Activated B cell treated with CpG ODN at 0.5 μM for 24 hours (primary cell): ENCODE results near the gene PCSK5. TPM values are rescaled to one million over a fixed set of nuclear protein-coding genes. Genes with fewer than 3 reads are reported as not detected.

Experiments used
- ATAC-seq: fragments of 200-7000 bp; cut with Tn5 transposase; one replicate; pipeline ENCODE4 v1.10.0; 2021; ENCODE audit warnings: low read depth, mild to moderate bottlenecking, moderate library complexity
- CTCF ChIA-PET: fragments of 350-600 bp; sonication (Branson Sonifier 250); formaldehyde crosslinking; loops from one replicate; lab custom pipeline; 2021; ENCODE audit warnings: antibody characterized with exemption; lab: Charles Lee
- POLR2A ChIA-PET: fragments of 350-600 bp; sonication (Branson Sonifier 250); formaldehyde crosslinking; loops from one replicate; lab custom pipeline; 2021; ENCODE audit warnings: antibody characterized with exemption; lab: Charles Lee
- DNase-seq: peaks from one replicate; pipeline ENCODE4 v3.0.0; 2022
- H3K27ac Mint-ChIP-seq: one replicate; pipeline ENCODE4 v1.8.0; 2020; ENCODE audit warnings: mixed read lengths
- H3K27me3 Mint-ChIP-seq: one replicate; pipeline ENCODE4 v1.8.0; 2021; ENCODE audit warnings: mixed read lengths
- H3K36me3 Mint-ChIP-seq: one replicate; pipeline ENCODE4 v1.8.0; 2021; ENCODE audit warnings: low read depth, mixed read lengths
- H3K4me1 Mint-ChIP-seq: one replicate; pipeline ENCODE4 v1.8.0; 2021; ENCODE audit warnings: mixed read lengths
- H3K4me3 Mint-ChIP-seq: one replicate; pipeline ENCODE4 v1.8.0; 2020; ENCODE audit warnings: mild to moderate bottlenecking, mixed read lengths
- H3K9me3 Mint-ChIP-seq: one replicate; pipeline ENCODE4 v1.8.0; 2020; ENCODE audit warnings: mixed read lengths
- CTCF ChIP-seq: fragments of 200-600 bp; IDR thresholded peaks from one replicate; pipeline ENCODE4 v1.8.0; 2022; ENCODE audit warnings: antibody characterized with exemption, mild to moderate bottlenecking
- intact Hi-C: fragments of 100-400 bp; cut with micrococcal nuclease; formaldehyde crosslinking; loops from one replicate; pipeline ENCODE4 v1.15.1; 2024
- total RNA-seq: library from RNA; stranded (reverse); gene quantifications from 2 replicates; pipeline ENCODE4 v1.2.3, GENCODE V29; 2022

The PCSK5 gene
- total RNA-seq, 1 donor from 2014 or later = not detected

DNA sequence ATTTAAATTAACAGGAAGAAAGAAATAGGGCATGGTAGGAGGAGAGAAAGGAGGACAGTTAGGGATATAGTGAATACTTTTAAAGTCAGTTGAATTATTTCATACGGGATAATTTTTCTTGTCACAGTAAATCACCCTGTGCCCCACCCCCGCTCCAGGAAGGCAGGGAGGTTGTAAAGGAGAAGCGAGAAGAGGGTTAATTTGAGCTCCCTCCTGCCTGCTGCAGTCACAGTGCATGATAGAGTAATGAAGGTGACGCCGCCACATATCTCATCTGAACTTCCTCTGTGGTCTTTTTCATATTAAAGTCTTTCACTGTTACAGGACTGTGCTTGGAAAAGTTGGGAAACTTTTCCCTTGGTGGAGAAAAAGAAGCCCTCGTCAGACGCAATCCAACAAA, 896 bp upstream of the PCSK5 start:
- DNase-seq (no peak), ATAC-seq (no peak)
- no peak for TF ChIP-seq CTCF
- Mint-ChIP-seq H3K4me3 (peak overlapping the region; percentile 71), H3K9me3 (no peaks in the 10 kb centered on the region), H3K36me3 (no peaks in the 10 kb centered on the region), H3K27ac (no peak overlapping the region), H3K4me1 (peaks cover 22% of the 10 kb centered on the region), H3K27me3 (peaks cover 55% of the 10 kb centered on the region)
- POLR2A ChIA-PET = no interaction called here
- intact Hi-C loops = no loop called here
- CTCF ChIA-PET = no interaction called here

DNA sequence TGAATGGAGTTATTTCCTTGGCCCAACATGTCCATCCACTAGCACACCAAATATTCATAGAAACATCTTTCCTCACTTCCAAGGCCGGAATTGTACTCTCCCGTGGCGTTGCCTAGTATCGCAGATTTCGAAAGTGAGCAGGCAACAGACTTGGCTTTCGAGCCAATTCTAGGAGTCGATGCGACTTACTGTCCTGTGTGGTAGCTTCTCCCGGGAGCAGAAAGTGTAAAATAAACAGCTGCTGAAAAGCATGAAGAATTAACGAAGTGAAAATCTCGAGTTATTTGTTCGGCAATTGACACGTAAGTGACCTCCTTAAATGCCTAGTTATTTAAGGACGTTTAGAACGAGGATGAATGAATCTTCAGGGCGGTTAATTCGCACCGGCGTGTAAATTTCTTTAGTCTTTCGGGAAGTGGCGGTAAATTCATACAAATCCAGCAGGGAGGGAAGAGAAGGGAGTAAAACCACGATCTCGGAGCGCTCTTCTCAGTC, 449 bp upstream of the PCSK5 start:
- peaks cover 56% of the 10 kb centered on the region for H3K27me3 Mint-ChIP-seq
- CTCF ChIA-PET = no interaction called here
- H3K9me3 Mint-ChIP-seq = no peaks in the 10 kb centered on the region
- DNase-seq (no peak), ATAC-seq (no peak)
- H3K4me1 Mint-ChIP-seq = peaks cover 22% of the 10 kb centered on the region
- H3K4me3 Mint-ChIP-seq = peak overlapping the region; percentile 71
- no peak overlapping the region for H3K27ac Mint-ChIP-seq
- intact Hi-C loops = no loop called here
- no peaks in the 10 kb centered on the region for H3K36me3 Mint-ChIP-seq
- no peak for TF ChIP-seq CTCF
- POLR2A ChIA-PET = no interaction called here

DNA sequence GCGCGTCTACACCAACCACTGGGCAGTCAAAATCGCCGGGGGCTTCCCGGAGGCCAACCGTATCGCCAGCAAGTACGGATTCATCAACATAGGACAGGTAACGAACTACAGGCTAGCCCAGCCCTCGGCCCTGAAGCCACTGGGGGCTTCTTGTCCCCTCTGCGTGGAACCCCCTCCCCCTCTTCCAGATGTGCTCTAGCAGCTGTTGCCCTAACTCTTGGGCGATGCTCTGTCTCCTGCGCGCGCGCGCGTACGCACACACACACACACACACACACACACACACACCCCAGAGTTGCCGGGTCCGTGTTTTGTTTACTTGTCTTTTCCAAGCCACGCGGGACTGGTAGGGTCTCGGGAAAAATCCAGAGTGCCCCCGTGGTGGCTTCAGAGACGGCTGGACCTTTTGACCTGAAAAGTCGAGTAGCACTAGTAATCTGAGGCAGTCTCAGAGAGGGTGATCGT, 836 bp downstream of the PCSK5 start:
- Mint-ChIP-seq H3K9me3 (no peaks in the 10 kb centered on the region), H3K27ac (no peak overlapping the region), H3K4me1 (peaks cover 22% of the 10 kb centered on the region), H3K4me3 (peak overlapping the region; percentile 24), H3K36me3 (no peaks in the 10 kb centered on the region), H3K27me3 (peaks cover 55% of the 10 kb centered on the region)
- intact Hi-C loops = no loop called here
- ATAC-seq (no peak), DNase-seq (no peak)
- POLR2A ChIA-PET = no interaction called here
- no peak for TF ChIP-seq CTCF
- CTCF ChIA-PET = no interaction called here

DNA sequence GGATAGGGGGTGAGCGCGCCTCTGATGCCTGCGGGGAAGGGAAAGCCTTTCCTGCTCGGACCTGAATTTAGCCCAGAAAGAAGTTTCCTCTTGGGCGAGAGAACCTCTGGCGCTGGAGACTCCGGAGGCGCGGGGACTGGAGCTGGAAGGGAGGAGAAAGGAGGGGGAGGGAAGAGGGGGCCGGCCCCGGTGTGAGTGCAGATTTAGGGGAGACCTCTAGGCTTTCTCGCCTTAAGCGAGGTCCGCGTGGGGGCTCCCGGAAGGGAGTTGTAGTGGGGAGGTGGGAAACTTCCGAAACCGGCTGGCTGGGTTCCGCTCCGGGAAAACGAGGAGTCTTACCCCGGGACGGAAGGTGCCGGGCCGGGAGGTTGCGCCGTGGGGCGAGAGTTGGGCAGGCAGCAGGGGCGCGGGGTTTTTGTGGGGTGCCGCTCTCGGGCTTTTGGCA, 1.3 kb downstream of the PCSK5 start:
- no peaks in the 10 kb centered on the region for H3K36me3 Mint-ChIP-seq
- intact Hi-C loops = no loop called here
- ATAC-seq = no peak
- no peak for TF ChIP-seq CTCF
- peaks cover 55% of the 10 kb centered on the region for H3K27me3 Mint-ChIP-seq
- POLR2A ChIA-PET = no interaction called here
- no peak for DNase-seq
- H3K4me1 Mint-ChIP-seq = peaks cover 22% of the 10 kb centered on the region
- no peaks in the 10 kb centered on the region for H3K9me3 Mint-ChIP-seq
- H3K27ac Mint-ChIP-seq = no peak overlapping the region
- no peak overlapping the region for H3K4me3 Mint-ChIP-seq
- CTCF ChIA-PET = no interaction called here

GRCh38 chr9:75892216-75892911, 1.9 kb downstream of the PCSK5 start:
- H3K27ac Mint-ChIP-seq = no peak overlapping the region
- CTCF ChIA-PET = no interaction called here
- H3K27me3 Mint-ChIP-seq = peaks cover 55% of the 10 kb centered on the region
- H3K4me3 Mint-ChIP-seq = no peak overlapping the region
- no peak for DNase-seq
- intact Hi-C loops = no loop called here
- no peaks in the 10 kb centered on the region for H3K36me3 Mint-ChIP-seq
- no peak for TF ChIP-seq CTCF
- peaks cover 22% of the 10 kb centered on the region for H3K4me1 Mint-ChIP-seq
- ATAC-seq = no peak
- no peaks in the 10 kb centered on the region for H3K9me3 Mint-ChIP-seq
- POLR2A ChIA-PET = no interaction called here
